Muscle layer of duodenum (tissue), 2 donors: Measurements from ENCODE around the gene HINT1.
"Not testable (repeated sequence)": the region's sequence is repeated elsewhere in the genome, so short reads cannot be mapped to it uniquely, and the experiment has no call there.

Source experiments
- H3K27ac ChIP-seq: one replicate; pipeline ENCODE4 v1.7.0; 2013; ENCODE audit warnings: mild to moderate bottlenecking, low read length
- H3K27me3 ChIP-seq: one replicate; pipeline ENCODE4 v1.7.0; 2013; ENCODE audit warnings: low read depth, mild to moderate bottlenecking, control low read depth, low read length
- H3K36me3 ChIP-seq, 2 donors: one replicate each; pipeline ENCODE4 v1.7.0; 2013; ENCODE audit warnings: low read length in 2 of 2, control low read depth in 1 of 2, mild to moderate bottlenecking in 1 of 2; ENCODE audit not compliant: insufficient read depth in 2 of 2, control insufficient read depth in 1 of 2
- H3K4me1 ChIP-seq, 2 donors: one replicate each; pipeline ENCODE4 v1.7.0; 2013; ENCODE audit warnings: low read length in 2 of 2, mild to moderate bottlenecking in 2 of 2, control low read depth in 1 of 2, moderate library complexity in 1 of 2; ENCODE audit not compliant: insufficient read depth in 2 of 2, control insufficient read depth in 1 of 2
- H3K4me3 ChIP-seq, 2 donors: one replicate each; pipeline ENCODE4 v1.7.0; 2013; ENCODE audit warnings: low read length in 2 of 2, low read depth in 1 of 2, mild to moderate bottlenecking in 1 of 2
- H3K9me3 ChIP-seq, 2 donors: one replicate each; pipeline ENCODE4 v1.7.0; 2013; ENCODE audit warnings: low read length in 2 of 2, control low read depth in 1 of 2, mild to moderate bottlenecking in 1 of 2; ENCODE audit not compliant: control insufficient read depth in 1 of 2
- donor health status: healthy.

The HINT1 gene

DNA sequence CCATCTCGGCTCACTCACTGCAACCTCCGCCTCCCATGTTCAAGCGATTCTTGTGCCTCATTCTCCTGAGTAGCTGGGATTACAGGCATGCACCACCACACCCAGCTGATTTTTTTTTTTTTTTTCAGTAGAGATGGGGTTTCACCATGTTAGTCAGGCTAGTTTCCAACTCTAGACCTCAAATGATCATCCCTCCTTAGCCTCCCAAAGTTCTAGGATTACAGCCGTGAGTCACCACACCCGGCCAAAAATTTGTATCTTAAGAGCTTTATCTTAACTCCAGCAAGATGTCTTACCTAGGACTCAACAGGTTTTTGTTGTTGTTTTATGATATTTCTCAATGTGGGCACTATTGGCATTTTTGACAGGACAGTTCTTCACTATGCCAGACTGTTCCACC, 33.6 kb upstream of the HINT1 start:
- Histone ChIP-seq H3K27me3 (no peaks in the 10 kb centered on the region), H3K36me3 (peaks cover 3 to 7% of the 10 kb centered on the region in 2 donors), H3K27ac (no peak overlapping the region), H3K4me3 (no peak overlapping the region), H3K9me3 (no peaks in the 10 kb centered on the region), H3K4me1 (no peaks in the 10 kb centered on the region)

GRCh38 chr5:131196331-131196730, 31.3 kb upstream of the HINT1 start:
- no peaks in the 10 kb centered on the region for H3K27me3 ChIP-seq
- H3K4me3 ChIP-seq, result no peak overlapping the region
- H3K9me3 ChIP-seq, result no peaks in the 10 kb centered on the region
- H3K27ac ChIP-seq, result no peak overlapping the region
- no peaks in the 10 kb centered on the region for H3K4me1 ChIP-seq
- peaks cover 3 to 7% of the 10 kb centered on the region in 2 donors for H3K36me3 ChIP-seq

DNA sequence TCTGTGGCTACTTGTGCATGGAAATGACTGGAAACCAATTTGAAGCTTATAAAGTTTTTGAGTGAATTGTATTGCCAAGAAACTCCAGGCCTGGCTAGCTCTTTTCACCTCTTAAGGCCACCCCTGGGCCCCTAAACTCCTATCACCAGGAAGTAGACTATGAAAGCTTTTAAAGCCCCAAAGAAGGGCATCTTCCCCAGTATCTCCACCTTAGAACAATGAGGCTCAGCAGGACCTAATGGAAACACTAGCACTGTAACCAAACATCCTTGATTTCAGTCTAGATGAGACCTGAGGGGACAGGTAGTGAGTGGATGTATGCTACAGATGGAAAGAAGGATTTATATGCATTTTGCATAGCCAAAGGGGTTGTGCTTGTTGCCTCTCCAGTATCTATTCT, 30.6 kb upstream of the HINT1 start:
- no peaks in the 10 kb centered on the region for H3K4me1 ChIP-seq
- no peaks in the 10 kb centered on the region for H3K27me3 ChIP-seq

GRCh38 chr5:131194725-131195124, 29.7 kb upstream of the HINT1 start:
- Histone ChIP-seq H3K4me3 (no peak overlapping the region), H3K27ac (no peak overlapping the region), H3K9me3 (no peaks in the 10 kb centered on the region), H3K4me1 (no peaks in the 10 kb centered on the region), H3K27me3 (no peaks in the 10 kb centered on the region), H3K36me3 (peaks cover under 1 to 3% of the 10 kb centered on the region in 2 donors)

More for the DNA sequence above, 30.6 kb upstream of the HINT1 start:
- no peak overlapping the region for H3K4me3 ChIP-seq
- H3K36me3 ChIP-seq, result peaks cover 3 to 7% of the 10 kb centered on the region in 2 donors
- no peak overlapping the region for H3K27ac ChIP-seq
- no peaks in the 10 kb centered on the region for H3K9me3 ChIP-seq

- H3K27ac ChIP-seq, H3K4me3 ChIP-seq, H3K4me1 ChIP-seq, H3K9me3 ChIP-seq, H3K36me3 ChIP-seq, H3K27me3 ChIP-seq: not testable (repeated sequence)
Observed at GRCh38 chr5:131193897-131194296, 28.8 kb upstream of the HINT1 start.

GRCh38 chr5:131193106-131193505, 28.1 kb upstream of the HINT1 start:
- no peaks in the 10 kb centered on the region for H3K4me1 ChIP-seq
- no peaks in the 10 kb centered on the region for H3K27me3 ChIP-seq
- no peak overlapping the region for H3K27ac ChIP-seq
- no peaks in the 10 kb centered on the region for H3K36me3 ChIP-seq
- H3K9me3 ChIP-seq, result no peaks in the 10 kb centered on the region
- H3K4me3 ChIP-seq, result no peak overlapping the region

- no peaks in the 10 kb centered on the region for H3K27me3 ChIP-seq
- H3K4me1 ChIP-seq, result no peaks in the 10 kb centered on the region
- H3K27ac ChIP-seq, result no peak overlapping the region
- peaks cover 0 to 4% of the 10 kb centered on the region in 2 donors for H3K36me3 ChIP-seq
- no peak overlapping the region for H3K4me3 ChIP-seq
- H3K9me3 ChIP-seq, result no peaks in the 10 kb centered on the region
Observed at GRCh38 chr5:131186561-131187256, 21.7 kb upstream of the HINT1 start.

- H3K9me3 ChIP-seq, result no peaks in the 10 kb centered on the region
- peaks cover 0 to 4% of the 10 kb centered on the region in 2 donors for H3K36me3 ChIP-seq
- no peak overlapping the region for H3K27ac ChIP-seq
- H3K4me3 ChIP-seq, result no peak overlapping the region
- H3K27me3 ChIP-seq, result no peaks in the 10 kb centered on the region
- H3K4me1 ChIP-seq, result no peaks in the 10 kb centered on the region
Observed at GRCh38 chr5:131185523-131186104, 20.6 kb upstream of the HINT1 start.

DNA sequence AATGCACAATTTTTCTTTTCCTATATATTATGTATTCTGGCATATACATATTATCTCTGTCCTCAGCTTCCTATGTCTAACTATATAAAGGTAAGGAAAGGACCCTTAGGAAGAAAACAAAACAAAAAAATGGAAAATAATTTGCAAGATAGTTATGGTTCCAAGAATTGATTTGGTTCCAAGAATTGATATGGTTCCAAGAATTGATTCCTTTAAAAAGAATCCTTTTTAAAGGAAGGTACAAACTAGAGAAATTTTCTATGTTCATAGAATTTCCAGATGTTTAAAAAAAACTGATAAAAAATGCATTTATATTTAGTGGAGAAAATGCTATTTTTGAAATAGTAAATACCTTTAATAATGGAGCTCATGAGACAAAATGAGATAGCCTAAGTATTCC, 17.8 kb upstream of the HINT1 start:
- Histone ChIP-seq H3K4me1 (no peaks in the 10 kb centered on the region), H3K4me3 (no peak overlapping the region), H3K36me3 (peaks cover 0 to 4% of the 10 kb centered on the region in 2 donors), H3K9me3 (no peaks in the 10 kb centered on the region), H3K27ac (no peak overlapping the region), H3K27me3 (no peaks in the 10 kb centered on the region)

GRCh38 chr5:131180407-131180806, 15.4 kb upstream of the HINT1 start:
- H3K36me3 ChIP-seq, result peaks cover 0 to 4% of the 10 kb centered on the region in 2 donors
- no peak overlapping the region for H3K4me3 ChIP-seq
- no peaks in the 10 kb centered on the region for H3K27me3 ChIP-seq
- H3K9me3 ChIP-seq, result no peaks in the 10 kb centered on the region
- no peak overlapping the region for H3K27ac ChIP-seq
- H3K4me1 ChIP-seq, result no peaks in the 10 kb centered on the region

DNA sequence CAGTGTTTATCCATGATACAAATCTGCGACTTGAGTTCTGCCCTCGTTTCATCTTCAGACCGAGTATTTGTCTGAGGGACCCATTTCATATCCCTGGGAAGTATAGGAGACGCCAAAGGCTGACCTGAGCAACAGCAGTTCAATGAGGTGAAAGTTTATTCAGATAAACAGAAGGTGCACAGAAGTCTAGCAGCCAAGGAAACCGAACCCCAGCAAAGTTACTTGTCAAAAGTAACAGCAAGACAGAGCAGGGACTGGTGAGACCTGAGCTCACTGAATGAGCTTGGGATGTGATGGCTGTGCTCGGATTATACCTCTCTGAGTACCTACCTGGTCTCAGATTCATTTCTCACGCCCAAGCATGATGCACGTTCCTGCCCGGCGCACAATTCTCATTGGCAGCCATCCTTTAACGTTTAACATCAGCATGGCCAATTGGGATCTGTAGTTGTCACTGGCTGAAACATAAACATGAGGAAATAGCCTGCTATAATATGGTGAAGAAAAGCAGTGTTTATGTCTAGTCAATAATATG, 6.3 kb upstream of the HINT1 start:
- Histone ChIP-seq H3K27ac (peak overlapping the region; percentile 66), H3K9me3 (no peaks in the 10 kb centered on the region), H3K36me3 (no peaks in the 10 kb centered on the region), H3K4me3 (peak overlapping the region; percentile 80 to 95), H3K4me1 (peaks cover 14 to 15% of the 10 kb centered on the region in 2 donors), H3K27me3 (no peaks in the 10 kb centered on the region)
